Pancreas (tissue), 10 donors: ENCODE data around the gene PTPN23. TPM values are rescaled to one million over a fixed set of nuclear protein-coding genes. Genes with fewer than 3 reads are reported as not detected.
A peak's percentile ranks its signal among the peaks of the same experiment; 100 is the strongest.

ENCODE experiments used
- ATAC-seq, 4 donors: fragments of 200-7000 bp; cut with Tn5 transposase; one replicate each; pipeline versions ENCODE4 v1.8.0 to v1.9.1; 2020; ENCODE audit warnings: mild to moderate bottlenecking in 4 of 4, moderate library complexity in 4 of 4
- DNase-seq, 6 donors: peaks; one replicate each; pipeline ENCODE4 v3.0.0-alpha.2; 2020
- FAIRE-seq: peaks from 2 replicates; lab custom pipeline; 2012; peaks lifted over from hg19 to GRCh38; lab: Jason Lieb, UNC
- H3K27ac ChIP-seq, 4 donors: fragments of 200-600 bp; sonication (generic); 1 replicate in 3 of 4; 2 replicates in 1 of 4; pipeline versions ENCODE4 v1.5.0 to v1.8.0; 2020
- H3K27me3 ChIP-seq, 4 donors: fragments of 200-600 bp; one replicate each; pipeline ENCODE4 v1.8.0; 2021
- H3K36me3 ChIP-seq, 3 donors: fragments of 200-600 bp; sonication (generic) in 1 of 3; one replicate each; pipeline versions ENCODE4 v1.5.0 to v1.8.0; 2020 to 2021
- H3K4me1 ChIP-seq, 3 donors: fragments of 200-600 bp; one replicate each; pipeline ENCODE4 v1.8.0; 2021
- H3K4me3 ChIP-seq, 4 donors: fragments of 200-600 bp; sonication (generic) in 2 of 4; one replicate each; pipeline versions ENCODE4 v1.5.0 to v1.8.0; 2020 to 2021
- H3K9me3 ChIP-seq, 4 donors: fragments of 200-600 bp; one replicate each; pipeline ENCODE4 v1.8.0; 2021
- CTCF ChIP-seq, 4 donors: fragments of 200-600 bp; sonication (generic) in 3 of 4; IDR thresholded peaks; one replicate each; pipeline versions ENCODE4 v1.5.0 to v1.8.0; 2021; ENCODE audit warnings: antibody characterized with exemption in 4 of 4
- WGBS, 2 donors: extraction: QIAGEN DNeasy Blood & Tissue Kit; methylation state at CpG; one replicate each; pipeline ENCODE4 v1.1.7; 2013; 5-methylcytosine and 5-hydroxymethylcytosine counted together
- intact Hi-C, 3 donors: fragments of 100-400 bp; cut with DNase I; formaldehyde crosslinking; loops; one replicate each; pipeline versions ENCODE4 v1.11.1 to v1.14.2; 2022
- polyA plus RNA-seq, 2 donors: library from polyadenylated mRNA; stranded (reverse); fragments of 200-250 nt; gene quantifications; one replicate each; pipeline ENCODE4 v1.2.3, GENCODE V29; 2013
- total RNA-seq, 6 donors: library from RNA; stranded (reverse); fragmentation: NEBNext Ultra II Directional in 4 of 6; extraction: Animal tissue kit (Norgen Biotek cat#: 25700) in 4 of 6; gene quantifications; one replicate each; pipeline versions ENCODE4 v1.2.1 to v1.2.4, GENCODE V29; 2021 to 2023
- donor health status: healthy with polysubstance abuse.
- donor health status: DM: no; HTN: no; CAD: no; lungs with moderate emphysema.
- donor health status: DM: no; HTN: no; CAD: no.
- donor health status: control.
- donor health status: control.
- donor health status: Bipolar disorder and iron deficiency.
- donor health status: DM: yes; HTN: yes; CAD: no.
- donor health status: DM: no; HTN: no; CAD: no.
- donor health status: DM: no; HTN: no; CAD: no.
- donor health status: DM: yes; HTN: yes; CAD: no.

Gene PTPN23
- total and polyA plus RNA-seq, 8 donors: 14.2 to 40.8 (median 21.1) TPM

- DNase-seq (peak in 1 of 6 donors; percentile 49), FAIRE-seq (no peak), ATAC-seq (no peak)
- intact Hi-C loops: no loop called here
- Histone ChIP-seq H3K4me1 (peaks cover 4 to 23% (median 18%) of the 10 kb centered on the region in 3 donors), H3K9me3 (no peaks in the 10 kb centered on the region), H3K36me3 (no peaks in the 10 kb centered on the region), H3K4me3 (no peak overlapping the region), H3K27ac (peak overlapping the region in 1 of 4 donors; percentile 28), H3K27me3 (no peaks in the 10 kb centered on the region)
- no peak for TF ChIP-seq CTCF (IDR thresholded peaks at IDR 0.05)
- 65 to 67% methylated on average over 4 of the region's 4 CpGs for WGBS, 2 donors
Observed at GRCh38 chr3:47385007-47385406, 4.2 kb downstream of the PTPN23 start.

DNA sequence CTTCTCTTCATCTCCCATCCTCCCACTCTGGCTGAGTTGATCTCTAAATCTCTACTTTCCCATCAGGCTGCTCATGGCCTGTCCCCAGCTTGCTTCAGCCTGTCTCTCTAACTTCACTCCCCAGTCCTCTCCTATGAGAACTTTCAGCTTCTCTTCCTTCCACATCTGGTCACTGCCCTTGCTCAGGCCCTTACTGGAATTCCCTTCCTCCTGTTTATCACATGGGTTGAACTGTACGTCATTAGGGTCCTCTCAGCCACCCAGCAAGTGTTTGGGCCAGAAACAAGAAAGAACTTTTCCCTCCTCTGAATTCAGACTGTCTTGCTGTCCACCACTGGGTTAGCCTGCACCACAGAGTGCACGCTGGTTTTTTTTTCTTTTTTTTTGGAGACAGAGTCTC is 5.0 kb downstream of the PTPN23 start:
- no peak for ATAC-seq
- no peak for DNase-seq
- WGBS, 2 donors: 56 to 69% methylated on average over 2 of the region's 2 CpGs
- intact Hi-C loops: no loop called here
- no peaks in the 10 kb centered on the region for H3K27me3 ChIP-seq
- H3K27ac ChIP-seq: peak overlapping the region in 1 of 4 donors; percentile 28
- H3K4me3 ChIP-seq: no peak overlapping the region
- no peak for FAIRE-seq
- no peaks in the 10 kb centered on the region for H3K9me3 ChIP-seq
- H3K4me1 ChIP-seq: peaks cover 4 to 23% (median 18%) of the 10 kb centered on the region in 3 donors
- no peaks in the 10 kb centered on the region for H3K36me3 ChIP-seq
- no peak for TF ChIP-seq CTCF (IDR thresholded peaks at IDR 0.05)

DNA sequence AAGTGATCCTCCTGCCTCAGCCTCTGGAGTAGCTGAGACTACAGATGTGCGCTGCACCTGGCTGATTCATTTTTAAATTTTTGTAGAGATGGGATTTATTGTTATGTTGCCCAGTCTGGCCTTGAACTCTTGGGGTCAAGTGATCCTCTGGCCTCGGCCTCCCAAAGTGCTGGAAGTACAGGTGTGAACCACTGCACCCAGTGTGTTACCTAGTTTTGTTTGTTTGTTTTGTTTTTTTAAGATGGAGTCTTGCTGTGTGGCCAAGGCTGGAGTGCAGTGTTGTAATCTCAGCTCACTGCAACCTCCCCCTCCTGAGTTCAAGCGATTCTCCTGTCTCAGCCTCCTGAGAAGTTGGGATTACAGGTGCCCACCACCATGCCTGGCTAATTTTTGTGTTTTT is 12.1 kb downstream of the PTPN23 start:
- 93 to 96% methylated on average over 3 of the region's 3 CpGs for WGBS, 2 donors
- no peak for TF ChIP-seq CTCF (IDR thresholded peaks at IDR 0.05)
- Histone ChIP-seq H3K27me3 (no peaks in the 10 kb centered on the region), H3K4me1 (peaks cover 6 to 18% (median 16%) of the 10 kb centered on the region in 3 donors), H3K4me3 (no peak overlapping the region), H3K36me3 (no peaks in the 10 kb centered on the region), H3K27ac (no peak overlapping the region), H3K9me3 (no peaks in the 10 kb centered on the region)
- DNase-seq (no peak), FAIRE-seq (no peak), ATAC-seq (no peak)
- intact Hi-C loops: no loop called here

GRCh38 chr3:47394140-47394870 is 13.5 kb downstream of the PTPN23 start:
- intact Hi-C loops: no loop called here
- TF ChIP-seq CTCF (IDR thresholded peaks at IDR 0.05): no peak
- peak overlapping the region in 3 of 4 donors; percentile 16 to 29 (median 17) for H3K27ac ChIP-seq
- H3K4me1 ChIP-seq: peaks cover 6 to 18% (median 16%) of the 10 kb centered on the region in 3 donors
- H3K27me3 ChIP-seq: no peaks in the 10 kb centered on the region
- DNase-seq (peak in 1 of 6 donors; percentile 33), FAIRE-seq (no peak), ATAC-seq (peak; percentile 28 to 67 (median 50))
- no peaks in the 10 kb centered on the region for H3K9me3 ChIP-seq
- no peaks in the 10 kb centered on the region for H3K36me3 ChIP-seq
- WGBS, 2 donors: 19 to 27% methylated on average over 8 of the region's 8 CpGs
- H3K4me3 ChIP-seq: no peak overlapping the region

DNA sequence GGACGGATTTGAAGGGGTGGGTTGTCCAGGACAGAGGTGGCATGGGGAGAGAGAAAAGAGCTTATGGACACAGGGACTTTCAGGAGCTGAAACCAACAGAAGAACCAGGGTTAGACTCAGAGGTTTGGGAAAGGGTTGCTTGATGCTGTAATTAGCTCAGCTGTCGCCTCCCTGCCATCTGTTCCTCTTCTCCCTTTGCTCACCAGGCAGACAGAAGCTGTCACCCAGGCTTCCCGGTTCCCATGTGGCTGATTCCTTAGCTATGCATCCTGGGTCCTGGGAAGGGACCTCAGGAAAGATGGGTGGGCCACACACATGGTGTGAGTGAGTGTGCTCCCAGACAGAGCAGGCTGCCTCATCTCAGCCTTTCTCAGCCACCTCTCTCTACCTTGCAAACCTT is 14.1 kb downstream of the PTPN23 start:
- intact Hi-C loops: no loop called here
- Histone ChIP-seq H3K9me3 (no peaks in the 10 kb centered on the region), H3K27ac (peak overlapping the region in 3 of 4 donors; percentile 16 to 29 (median 17)), H3K36me3 (no peaks in the 10 kb centered on the region), H3K27me3 (no peaks in the 10 kb centered on the region), H3K4me3 (no peak overlapping the region), H3K4me1 (peaks cover 6 to 18% (median 16%) of the 10 kb centered on the region in 3 donors)
- ATAC-seq (peak in 3 of 4 donors; percentile 13 to 63 (median 36)), DNase-seq (no peak), FAIRE-seq (no peak)
- TF ChIP-seq CTCF (IDR thresholded peaks at IDR 0.05): no peak
- 59 to 61% methylated on average over 3 of the region's 3 CpGs for WGBS, 2 donors
